Natural killer cell (primary cell): ENCODE data around the gene ETV1. TPM values are rescaled to one million over a fixed set of nuclear protein-coding genes. Genes with fewer than 3 reads are reported as not detected.
"Not testable (repeated sequence)": the region's sequence is repeated elsewhere in the genome, so short reads cannot be mapped to it uniquely, and the experiment has no call there.

ENCODE experiments used
- ATAC-seq, 3 donors: fragments of 150-1000 bp in 2 of 3; fragments of 200-7000 bp in 1 of 3; cut with Tn5 transposase; 1 replicate in 1 of 3; 2 replicates in 2 of 3; pipeline ENCODE4 v1.10.0; 2021; ENCODE audit warnings: mild to moderate bottlenecking in 2 of 3, moderate library complexity in 2 of 3
- DNase-seq, 2 donors: peaks; one replicate each; pipeline versions ENCODE4 v3.0.0 to v3.0.0-alpha.2; 2013 to 2021; ENCODE audit warnings: mixed read lengths in 1 of 2
- H3K27ac ChIP-seq: one replicate; pipeline ENCODE4 v1.5.1; 2013; ENCODE audit warnings: mild to moderate bottlenecking, low read length
- H3K27me3 ChIP-seq: one replicate; pipeline ENCODE4 v1.6.1; 2013; ENCODE audit warnings: low read length; ENCODE audit not compliant: control insufficient read depth, insufficient read depth
- H3K36me3 ChIP-seq: one replicate; pipeline ENCODE4 v1.6.1; 2013; ENCODE audit warnings: low read length; ENCODE audit not compliant: control insufficient read depth, insufficient read depth
- H3K4me1 ChIP-seq: one replicate; pipeline ENCODE4 v1.6.1; 2013; ENCODE audit warnings: low read length; ENCODE audit not compliant: control insufficient read depth, insufficient read depth
- H3K4me3 ChIP-seq: one replicate; pipeline ENCODE4 v1.5.1; 2013; ENCODE audit warnings: low read length
- H3K9me3 ChIP-seq: one replicate; pipeline ENCODE4 v1.6.1; 2013; ENCODE audit warnings: low read length; ENCODE audit not compliant: control insufficient read depth, insufficient read depth
- H3K27ac Mint-ChIP-seq, 2 donors: one replicate each; pipeline ENCODE4 v1.8.0; 2022; ENCODE audit warnings: mild to moderate bottlenecking in 2 of 2, mixed read lengths in 2 of 2, moderate library complexity in 1 of 2
- H3K27me3 Mint-ChIP-seq, 2 donors: one replicate each; pipeline ENCODE4 v1.8.0; 2022; ENCODE audit warnings: low read depth in 2 of 2, mixed read lengths in 2 of 2
- H3K36me3 Mint-ChIP-seq: one replicate; pipeline ENCODE4 v1.8.0; 2022; ENCODE audit warnings: mixed read lengths
- H3K4me1 Mint-ChIP-seq, 2 donors: one replicate each; pipeline ENCODE4 v1.8.0; 2022; ENCODE audit warnings: mixed read lengths in 2 of 2
- H3K4me3 Mint-ChIP-seq: one replicate; pipeline ENCODE4 v1.8.0; 2022; ENCODE audit warnings: mild to moderate bottlenecking, moderate library complexity, mixed read lengths
- H3K9me3 Mint-ChIP-seq, 2 donors: one replicate each; pipeline ENCODE4 v1.8.0; 2022; ENCODE audit warnings: mixed read lengths in 2 of 2
- WGBS: methylation state at CpG from one replicate; pipeline ENCODE4 v1.1.7; 2013; ENCODE audit warnings: missing lambda C conversion rate; ENCODE audit not compliant: insufficient coverage; 5-methylcytosine and 5-hydroxymethylcytosine counted together
- intact Hi-C: fragments of 100-400 bp; cut with micrococcal nuclease; formaldehyde crosslinking; loops from one replicate; pipeline ENCODE4 v1.14.2; 2022
- total RNA-seq, 4 donors: library from RNA; stranded (reverse); fragments of 120-200 nt in 1 of 4; gene quantifications; one replicate each; pipeline versions ENCODE4 v1.2.3 to v1.2.4, GENCODE V29; 2013 to 2022
- TF ChIP-seq, protein P1 (sequence below): fragments of 200-600 bp; IDR thresholded peaks from one replicate; pipeline ENCODE4 v1.8.0; 2022; ENCODE audit warnings: antibody characterized with exemption

The ETV1 gene
- total RNA-seq, 3 donors from 2014 or later (not counting 1 experiment from before 2014, with no cell fraction given) = 0.53 TPM; not detected in 2

DNA sequence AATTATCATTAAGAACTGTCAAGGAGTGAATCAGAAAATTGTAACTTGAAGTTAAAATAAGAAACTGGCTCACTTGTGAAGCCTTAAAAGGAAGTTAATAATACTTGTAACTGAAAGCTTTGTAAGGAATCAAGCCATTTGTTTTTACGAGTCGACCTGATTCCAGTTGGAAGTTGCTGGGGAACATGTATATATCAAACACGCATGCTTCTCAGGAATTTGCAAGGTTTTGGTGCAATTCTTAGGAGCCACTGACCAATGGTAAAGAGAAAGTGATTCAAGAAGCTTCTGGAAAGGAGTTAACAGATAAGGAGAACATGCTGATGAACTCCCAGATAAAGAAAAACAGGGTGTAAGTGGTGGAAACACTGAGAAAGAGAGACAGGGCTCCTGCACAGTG is 56.4 kb downstream of the ETV1 start:
- H3K9me3 Mint-ChIP-seq = no peaks in the 10 kb centered on the region

DNA sequence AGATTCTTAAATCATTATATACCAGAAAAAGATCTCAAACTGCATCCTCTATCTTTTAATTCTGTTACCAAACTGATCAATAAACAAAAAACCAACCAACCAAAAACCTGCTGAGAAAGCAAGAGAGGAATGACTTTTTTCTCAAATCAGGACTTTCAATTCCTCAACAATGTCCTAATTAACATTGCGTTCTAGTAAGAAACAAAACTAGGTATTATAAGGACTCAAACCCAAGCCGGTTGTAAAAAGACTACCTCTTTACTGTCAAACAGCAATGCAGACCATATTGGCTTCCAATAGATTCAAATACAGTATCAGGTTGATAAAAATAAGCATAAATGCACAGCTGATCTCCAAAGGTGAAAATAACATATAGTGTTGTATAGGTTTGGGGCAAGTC is 57.3 kb downstream of the ETV1 start:
- Histone ChIP-seq H3K27ac (no peak overlapping the region), H3K4me1 (no peaks in the 10 kb centered on the region), H3K9me3 (no peaks in the 10 kb centered on the region), H3K27me3 (no peaks in the 10 kb centered on the region), H3K36me3 (no peaks in the 10 kb centered on the region), H3K4me3 (no peak overlapping the region)
- intact Hi-C loops = no loop called here
- no peak overlapping the region for H3K4me3 Mint-ChIP-seq
- H3K4me1 Mint-ChIP-seq = no peaks in the 10 kb centered on the region
- H3K27me3 Mint-ChIP-seq = peaks cover 0 to 3% of the 10 kb centered on the region in 2 donors
- H3K36me3 Mint-ChIP-seq = no peaks in the 10 kb centered on the region
- no peak for DNase-seq
- ATAC-seq = no peak
- no peak overlapping the region for H3K27ac Mint-ChIP-seq
- TF ChIP-seq, protein P1, sequence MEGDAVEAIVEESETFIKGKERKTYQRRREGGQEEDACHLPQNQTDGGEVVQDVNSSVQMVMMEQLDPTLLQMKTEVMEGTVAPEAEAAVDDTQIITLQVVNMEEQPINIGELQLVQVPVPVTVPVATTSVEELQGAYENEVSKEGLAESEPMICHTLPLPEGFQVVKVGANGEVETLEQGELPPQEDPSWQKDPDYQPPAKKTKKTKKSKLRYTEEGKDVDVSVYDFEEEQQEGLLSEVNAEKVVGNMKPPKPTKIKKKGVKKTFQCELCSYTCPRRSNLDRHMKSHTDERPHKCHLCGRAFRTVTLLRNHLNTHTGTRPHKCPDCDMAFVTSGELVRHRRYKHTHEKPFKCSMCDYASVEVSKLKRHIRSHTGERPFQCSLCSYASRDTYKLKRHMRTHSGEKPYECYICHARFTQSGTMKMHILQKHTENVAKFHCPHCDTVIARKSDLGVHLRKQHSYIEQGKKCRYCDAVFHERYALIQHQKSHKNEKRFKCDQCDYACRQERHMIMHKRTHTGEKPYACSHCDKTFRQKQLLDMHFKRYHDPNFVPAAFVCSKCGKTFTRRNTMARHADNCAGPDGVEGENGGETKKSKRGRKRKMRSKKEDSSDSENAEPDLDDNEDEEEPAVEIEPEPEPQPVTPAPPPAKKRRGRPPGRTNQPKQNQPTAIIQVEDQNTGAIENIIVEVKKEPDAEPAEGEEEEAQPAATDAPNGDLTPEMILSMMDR = no peak
- WGBS = 100% methylated on average over 2 of the region's 2 CpGs
- no peaks in the 10 kb centered on the region for H3K9me3 Mint-ChIP-seq

More for the DNA sequence above, 56.4 kb downstream of the ETV1 start:
- Mint-ChIP-seq H3K4me1 (no peaks in the 10 kb centered on the region), H3K36me3 (no peaks in the 10 kb centered on the region), H3K27me3 (peaks cover 0 to 3% of the 10 kb centered on the region in 2 donors), H3K4me3 (no peak overlapping the region), H3K27ac (no peak overlapping the region)
- no peak overlapping the region for H3K4me3 ChIP-seq
- WGBS = 96% methylated on average over 3 of the region's 3 CpGs
- H3K36me3 ChIP-seq = no peaks in the 10 kb centered on the region
- intact Hi-C loops = no loop called here
- H3K9me3 ChIP-seq = no peaks in the 10 kb centered on the region
- H3K27me3 ChIP-seq = no peaks in the 10 kb centered on the region
- no peaks in the 10 kb centered on the region for H3K4me1 ChIP-seq
- TF ChIP-seq, protein P1 = no peak
- no peak overlapping the region for H3K27ac ChIP-seq
- ATAC-seq (no peak), DNase-seq (no peak)

DNA sequence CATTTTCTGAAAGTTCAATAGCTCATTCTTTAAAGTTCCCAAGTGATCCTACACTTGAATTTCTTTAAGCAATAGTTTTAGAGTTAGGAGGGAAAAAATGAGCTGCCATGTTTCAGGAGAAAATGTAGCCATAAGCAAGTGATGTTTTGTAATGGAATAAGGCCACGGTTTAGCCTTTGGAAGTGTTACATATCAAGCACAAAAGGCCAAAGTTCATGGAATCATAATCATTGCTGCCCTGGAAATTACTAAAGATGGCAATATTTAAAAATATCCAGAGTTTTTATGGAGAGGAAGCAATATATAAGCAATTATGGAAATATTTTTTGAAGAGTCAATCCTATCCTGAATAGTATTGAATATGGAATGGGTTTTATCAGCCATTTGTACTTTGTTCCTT is 68.4 kb downstream of the ETV1 start:
- Mint-ChIP-seq H3K36me3 (no peaks in the 10 kb centered on the region), H3K4me1 (peaks cover 5 to 7% of the 10 kb centered on the region in 2 donors), H3K27ac (no peak overlapping the region), H3K4me3 (no peak overlapping the region), H3K9me3 (no peaks in the 10 kb centered on the region), H3K27me3 (no peaks in the 10 kb centered on the region)
- intact Hi-C loops = no loop called here
- ATAC-seq (no peak), DNase-seq (no peak)
- Histone ChIP-seq H3K27me3 (no peaks in the 10 kb centered on the region), H3K4me1 (no peaks in the 10 kb centered on the region), H3K36me3 (no peaks in the 10 kb centered on the region), H3K4me3 (no peak overlapping the region), H3K9me3 (no peaks in the 10 kb centered on the region), H3K27ac (no peak overlapping the region)
- WGBS = 94% methylated on average over 1 of the region's 1 CpG
- TF ChIP-seq, protein P1 = no peak

DNA sequence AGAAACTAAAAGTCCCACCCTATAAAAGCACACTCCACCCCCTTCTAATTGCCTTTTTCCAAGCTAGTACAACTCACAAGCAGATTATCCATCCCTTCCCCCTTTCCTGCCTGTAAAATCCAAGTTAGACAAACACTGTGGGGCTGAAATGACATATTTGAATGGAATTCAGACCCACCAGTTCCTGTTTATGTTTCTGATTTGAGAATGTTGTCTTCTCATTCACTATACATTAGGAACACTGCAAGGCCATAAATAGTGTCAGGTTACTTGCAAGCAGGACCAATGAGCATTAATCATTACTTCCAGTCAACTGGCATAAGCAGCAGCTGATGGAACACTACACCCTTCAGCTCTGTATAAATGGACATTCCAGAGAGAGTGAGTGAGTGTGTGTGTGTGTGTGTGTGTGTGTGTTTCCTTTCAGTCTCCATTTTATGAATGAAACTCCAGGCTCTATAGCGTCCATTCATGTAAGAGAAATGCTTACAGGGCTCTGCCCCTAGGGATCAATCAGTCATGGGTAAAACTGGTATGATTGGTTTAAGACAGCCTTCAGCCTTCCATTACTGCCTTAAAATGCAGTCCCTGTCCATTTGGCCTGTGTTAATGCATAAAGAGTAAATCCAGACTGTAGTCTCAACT is 69.3 kb downstream of the ETV1 start:
- no peak overlapping the region for H3K27ac Mint-ChIP-seq
- no peak overlapping the region for H3K27ac ChIP-seq
- no peaks in the 10 kb centered on the region for H3K36me3 Mint-ChIP-seq
- H3K36me3 ChIP-seq = no peaks in the 10 kb centered on the region
- H3K4me1 ChIP-seq = no peaks in the 10 kb centered on the region
- H3K27me3 ChIP-seq = no peaks in the 10 kb centered on the region
- H3K27me3 Mint-ChIP-seq = no peaks in the 10 kb centered on the region
- no peaks in the 10 kb centered on the region for H3K9me3 ChIP-seq
- peaks cover 5 to 7% of the 10 kb centered on the region in 2 donors for H3K4me1 Mint-ChIP-seq
- no peak for DNase-seq
- TF ChIP-seq, protein P1 = no peak
- intact Hi-C loops = no loop called here
- no peaks in the 10 kb centered on the region for H3K9me3 Mint-ChIP-seq
- no peak overlapping the region for H3K4me3 ChIP-seq
- WGBS = 100% methylated on average over 1 of the region's 1 CpG
- no peak overlapping the region for H3K4me3 Mint-ChIP-seq
- no peak for ATAC-seq

DNA sequence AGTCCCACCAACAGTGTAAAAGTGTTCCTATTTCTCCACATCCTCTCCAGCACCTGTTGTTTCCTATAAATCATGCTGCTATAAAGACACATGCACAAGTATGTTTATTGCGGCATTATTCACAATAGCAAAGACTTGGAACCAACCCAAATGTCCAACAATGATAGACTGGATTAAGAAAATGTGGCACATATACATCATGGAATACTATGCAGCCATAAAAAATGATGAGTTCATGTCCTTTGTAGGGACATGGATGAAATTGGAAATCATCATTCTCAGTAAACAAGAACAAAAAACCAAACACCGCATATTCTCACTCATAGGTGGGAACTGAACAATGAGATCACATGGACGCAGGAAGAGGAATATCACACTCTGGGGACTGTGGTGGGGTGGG is 71.1 kb downstream of the ETV1 start:
- H3K4me1 Mint-ChIP-seq, H3K27me3 ChIP-seq, ATAC-seq, DNase-seq, H3K4me3 ChIP-seq, H3K36me3 Mint-ChIP-seq, H3K4me1 ChIP-seq, H3K9me3 Mint-ChIP-seq, intact Hi-C loops, H3K36me3 ChIP-seq, H3K27me3 Mint-ChIP-seq, H3K9me3 ChIP-seq, H3K27ac ChIP-seq, H3K4me3 Mint-ChIP-seq, H3K27ac Mint-ChIP-seq: not testable (repeated sequence)
- WGBS = no CpG with 5 or more reads among the region's 3 CpGs
